Osteoblast (primary cell): ENCODE measurements around the gene HOXD4. TPM values are rescaled to one million over a fixed set of nuclear protein-coding genes. Genes with fewer than 3 reads are reported as not detected.

Experiments used
- DNase-seq: peaks from one replicate; pipeline ENCODE4 v3.0.0; 2011; ENCODE audit warnings: low spot score, mixed read lengths; ENCODE audit not compliant: insufficient read length; ENCODE audit errors: missing footprints
- H2AFZ ChIP-seq: 2 replicates; pipeline ENCODE4 v1.6.0; 2011; ENCODE audit warnings: mild to moderate bottlenecking, low read length
- H3K27ac ChIP-seq: 2 replicates; pipeline ENCODE4 v1.5.1; 2011; ENCODE audit warnings: mild to moderate bottlenecking, low read depth, low read length, moderate library complexity
- H3K27me3 ChIP-seq: 2 replicates; pipeline ENCODE4 v1.6.0; 2012; ENCODE audit warnings: mild to moderate bottlenecking, control low read depth, inconsistent platforms, low read length, moderate library complexity; ENCODE audit not compliant: insufficient read depth
- H3K36me3 ChIP-seq: 2 replicates; pipeline ENCODE4 v1.5.1; 2011; ENCODE audit warnings: mild to moderate bottlenecking, low read length, control low read depth, moderate library complexity; ENCODE audit not compliant: insufficient read depth
- H3K4me1 ChIP-seq: 2 replicates; pipeline ENCODE4 v1.5.1; 2011; ENCODE audit warnings: mild to moderate bottlenecking, low read length, control low read depth, moderate library complexity; ENCODE audit not compliant: insufficient read depth
- H3K4me2 ChIP-seq: 2 replicates; pipeline ENCODE4 v1.6.0; 2011; ENCODE audit warnings: mild to moderate bottlenecking, low read length; ENCODE audit not compliant: insufficient read depth
- H3K4me3 ChIP-seq: fragments of 200-600 bp; sonication (generic); 3 replicates; pipeline ENCODE4 v1.5.1; 2012; ENCODE audit warnings: mild to moderate bottlenecking, low read length, inconsistent platforms; ENCODE audit not compliant: insufficient read depth
- H3K79me2 ChIP-seq: 2 replicates; pipeline ENCODE4 v1.6.0; 2012; ENCODE audit warnings: mild to moderate bottlenecking, low read length, control low read depth, inconsistent platforms; ENCODE audit not compliant: insufficient read depth
- H3K9me3 ChIP-seq: 2 replicates; pipeline ENCODE4 v1.5.1; 2011; ENCODE audit warnings: low read depth, low read length, control low read depth
- H4K20me1 ChIP-seq: 2 replicates; pipeline ENCODE4 v1.6.0; 2012; ENCODE audit warnings: mild to moderate bottlenecking, low read length, control low read depth; ENCODE audit not compliant: insufficient read depth
- CTCF ChIP-seq: IDR thresholded peaks from 2 replicates; pipeline ENCODE4 v1.5.1; 2011; ENCODE audit warnings: mild to moderate bottlenecking, low read depth, low read length, moderate library complexity; ENCODE audit errors: extremely low read depth
- total RNA-seq: library from RNA; depleted of rRNA; stranded (reverse); fragments of >200 nt; gene quantifications from 2 replicates; pipeline ENCODE4 v1.2.3, GENCODE V29; 2012

The HOXD4 gene
- total RNA-seq, 1 donor: 0.36 TPM

- H3K27me3 ChIP-seq: peaks cover 79% of the 10 kb centered on the region
Measured at GRCh38 chr2:176121190-176122051, 29.9 kb upstream of the HOXD4 start.

GRCh38 chr2:176122052-176122682 lies 29.2 kb upstream of the HOXD4 start:
- Histone ChIP-seq H3K4me2 (peak overlapping the region; percentile 87), H3K9me3 (no peaks in the 10 kb centered on the region), H3K79me2 (no peaks in the 10 kb centered on the region), H4K20me1 (no peaks in the 10 kb centered on the region), H3K27ac (no peak overlapping the region), H3K27me3 (peaks cover 71% of the 10 kb centered on the region), H2AFZ (peak overlapping the region; percentile 76), H3K4me3 (peak overlapping the region; percentile 76), H3K36me3 (no peaks in the 10 kb centered on the region), H3K4me1 (peaks cover 6% of the 10 kb centered on the region)
- peak; percentile 92 for DNase-seq
- TF ChIP-seq CTCF: no peak

More at GRCh38 chr2:176121190-176122051, 29.9 kb upstream of the HOXD4 start:
- H3K79me2 ChIP-seq: no peaks in the 10 kb centered on the region
- no peak overlapping the region for H3K4me2 ChIP-seq
- peaks cover 6% of the 10 kb centered on the region for H3K4me1 ChIP-seq
- DNase-seq: no peak
- H4K20me1 ChIP-seq: no peaks in the 10 kb centered on the region
- H3K4me3 ChIP-seq: peak overlapping the region; percentile 76
- H2AFZ ChIP-seq: no peak overlapping the region
- no peak for TF ChIP-seq CTCF
- no peaks in the 10 kb centered on the region for H3K9me3 ChIP-seq
- H3K27ac ChIP-seq: no peak overlapping the region
- no peaks in the 10 kb centered on the region for H3K36me3 ChIP-seq

- Histone ChIP-seq H3K4me3 (peak within 1 kb of the TSS; percentile 76), H3K27ac (no peak within 1 kb of the TSS), H2AFZ (peak within 1 kb of the TSS; percentile 76), H3K9me3 (no peaks in the 10 kb centered on the region), H3K27me3 (peaks cover 64% of the 10 kb centered on the region), H3K4me2 (peak within 1 kb of the TSS; percentile 87), H3K4me1 (peaks cover 9% of the 10 kb centered on the region), H3K79me2 (no peaks in the 10 kb centered on the region), H4K20me1 (no peaks in the 10 kb centered on the region), H3K36me3 (no peaks in the 10 kb centered on the region)
- TF ChIP-seq CTCF: no peak
- DNase-seq: peak; percentile 97
Measured at GRCh38 chr2:176122683-176123410, 28.5 kb upstream of the HOXD4 start, which contains the start of gene HOXD9. Gene HOXD9, plus strand, starts transcription at chr2:176122719. Its CDS starts 50 bp downstream, at chr2:176122769.
